ENCODE data around the gene TXNRD2.

GRCh38 chr22:19968450-19968891 lies 26.9 kb upstream of the TXNRD2 start:
- TF ChIP-seq TAF1 (IDR thresholded peaks at IDR 0.05; ENCODE audit: low read depth, low read length), result no peak
- no peak for TF ChIP-seq SPI1 (IDR thresholded peaks at IDR 0.05; ENCODE audit: low read depth, low read length)
- TF ChIP-seq POLR2A (IDR thresholded peaks at IDR 0.05; ENCODE audit: low read depth, low read length), result no peak
- no peak for TF ChIP-seq POLR2AphosphoS5 (IDR thresholded peaks at IDR 0.05; ENCODE audit: low read depth, low read length)
- TF ChIP-seq PAX5 (IDR thresholded peaks at IDR 0.05; ENCODE audit: insufficient read depth, low read length, severe bottlenecking), result no peak
- TF ChIP-seq POU2F2 (IDR thresholded peaks at IDR 0.05; ENCODE audit: low read depth, low read length), result no peak
